GM19238 (cell line): ENCODE data around the gene XXYLT1.
"Not testable (repeated sequence)": the region's sequence is repeated elsewhere in the genome, so short reads cannot be mapped to it uniquely, and the experiment has no call there.

ENCODE experiments used
- DNase-seq: peaks from one replicate; pipeline ENCODE4 v3.0.0; 2011; ENCODE audit warnings: low spot score; ENCODE audit not compliant: insufficient read length

Gene XXYLT1

DNA sequence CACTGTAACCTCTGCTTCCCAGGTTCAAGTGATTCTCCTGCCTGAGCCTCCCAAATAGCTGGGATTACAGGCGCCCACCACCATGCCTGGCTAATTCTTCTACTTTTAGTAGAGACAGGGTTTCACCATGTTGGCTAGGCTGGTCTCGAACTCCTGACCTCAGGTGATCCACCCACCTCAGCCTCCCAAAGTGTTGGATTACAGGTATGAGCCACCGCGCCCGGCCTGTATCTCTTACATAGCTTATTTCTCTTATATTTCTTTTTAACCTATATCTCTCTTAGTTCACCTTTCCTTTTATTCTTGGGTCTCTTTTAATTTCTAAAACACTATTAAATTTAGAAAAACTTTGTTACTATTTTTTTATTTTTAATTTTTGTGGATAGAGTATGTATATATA is 42.1 kb downstream of the XXYLT1 start:
- not testable (repeated sequence) for DNase-seq

DNA sequence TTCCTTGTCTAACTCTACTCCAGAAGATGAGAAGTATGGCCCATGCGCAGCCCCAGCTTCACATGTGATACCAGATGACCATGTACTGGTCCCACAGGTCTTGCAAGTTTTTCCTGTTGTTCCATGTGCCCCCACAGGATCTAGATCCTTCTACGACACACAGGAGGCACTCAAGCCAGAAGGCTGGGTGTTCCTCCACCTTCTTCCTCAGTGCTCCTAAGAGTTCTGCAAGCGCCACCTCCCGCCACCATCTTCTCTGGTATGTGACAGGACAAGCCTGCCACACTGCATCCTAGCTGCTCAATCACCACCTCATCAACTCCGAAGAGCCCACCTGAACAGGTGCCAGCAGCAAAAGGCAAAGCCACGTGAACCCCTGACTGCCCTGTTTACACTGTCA is 43.1 kb downstream of the XXYLT1 start:
- no peak for DNase-seq

DNA sequence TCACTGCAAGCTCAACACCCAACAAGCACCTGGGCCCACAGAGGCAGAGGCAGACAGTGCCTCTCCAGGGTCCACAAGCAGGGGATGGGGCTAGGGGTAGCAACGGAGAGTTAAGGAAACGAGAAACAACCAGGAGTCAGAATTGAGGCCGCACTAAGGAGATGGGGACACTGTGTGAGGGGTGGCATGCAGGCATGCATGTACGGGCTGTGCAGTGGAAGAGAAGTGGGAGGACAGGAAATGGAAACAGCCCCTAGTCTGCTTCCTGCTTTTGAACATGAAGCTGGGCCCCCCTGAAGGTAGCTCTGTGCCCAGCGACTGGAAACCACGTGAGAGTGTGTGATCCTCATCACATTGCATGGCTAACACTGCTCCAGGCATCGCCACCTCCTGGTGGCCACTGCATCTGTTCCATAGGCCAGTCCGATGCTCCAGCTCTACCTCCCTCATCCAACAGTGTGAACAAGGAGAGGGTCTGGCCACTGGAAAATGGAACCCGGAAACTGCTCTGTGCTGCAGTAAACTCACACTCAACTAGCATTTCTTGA is 44.0 kb downstream of the XXYLT1 start:
- no peak for DNase-seq

DNA sequence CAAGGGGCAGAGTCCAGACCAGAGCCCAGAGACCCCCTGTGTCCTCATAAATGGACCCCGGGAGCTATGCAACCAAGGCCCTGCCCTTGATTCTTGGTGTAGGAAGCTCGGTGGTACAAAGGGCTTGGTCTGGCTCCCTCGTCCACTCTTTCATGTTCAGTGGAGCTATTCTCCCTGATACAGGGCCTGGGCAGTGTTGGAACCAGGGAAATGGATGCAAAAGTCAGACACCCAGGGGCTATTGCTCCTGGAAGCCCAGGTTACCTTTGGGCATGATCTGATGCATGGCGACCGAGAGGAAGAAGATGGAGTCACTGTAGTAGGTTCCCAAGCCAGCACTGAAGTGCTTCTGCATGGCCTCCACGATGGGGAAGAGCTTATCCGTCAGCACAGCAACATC is 44.5 kb downstream of the XXYLT1 start:
- no peak for DNase-seq

DNA sequence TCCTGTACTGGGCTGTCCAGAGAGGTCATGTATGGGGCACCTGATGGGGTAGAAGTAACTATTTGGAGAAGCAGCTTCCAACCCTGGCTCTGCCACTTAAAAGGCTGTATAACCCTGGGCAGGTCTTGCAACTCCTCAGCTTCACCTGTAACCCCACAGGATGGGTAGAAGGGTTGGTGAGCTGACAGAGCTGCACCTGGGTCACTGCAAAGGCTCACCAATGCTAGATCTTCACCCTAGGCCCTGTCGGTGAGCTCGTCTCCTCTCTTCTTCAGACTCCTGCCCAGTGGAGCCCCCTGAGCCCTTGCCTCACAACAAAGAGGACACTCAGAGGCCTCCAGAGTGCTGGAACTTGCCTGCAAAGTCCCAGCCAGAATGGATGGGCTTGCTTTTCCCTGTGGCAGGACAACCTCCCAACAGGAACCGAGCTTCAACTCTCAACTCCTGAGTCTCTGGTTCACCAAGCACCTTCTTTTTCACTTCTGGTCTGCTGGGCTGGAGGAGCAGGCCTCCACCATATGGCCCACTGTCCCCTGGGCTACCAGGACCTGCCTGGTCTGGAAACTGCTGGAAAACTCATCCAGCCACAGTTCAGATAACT is 45.9 kb downstream of the XXYLT1 start:
- DNase-seq = no peak

DNA sequence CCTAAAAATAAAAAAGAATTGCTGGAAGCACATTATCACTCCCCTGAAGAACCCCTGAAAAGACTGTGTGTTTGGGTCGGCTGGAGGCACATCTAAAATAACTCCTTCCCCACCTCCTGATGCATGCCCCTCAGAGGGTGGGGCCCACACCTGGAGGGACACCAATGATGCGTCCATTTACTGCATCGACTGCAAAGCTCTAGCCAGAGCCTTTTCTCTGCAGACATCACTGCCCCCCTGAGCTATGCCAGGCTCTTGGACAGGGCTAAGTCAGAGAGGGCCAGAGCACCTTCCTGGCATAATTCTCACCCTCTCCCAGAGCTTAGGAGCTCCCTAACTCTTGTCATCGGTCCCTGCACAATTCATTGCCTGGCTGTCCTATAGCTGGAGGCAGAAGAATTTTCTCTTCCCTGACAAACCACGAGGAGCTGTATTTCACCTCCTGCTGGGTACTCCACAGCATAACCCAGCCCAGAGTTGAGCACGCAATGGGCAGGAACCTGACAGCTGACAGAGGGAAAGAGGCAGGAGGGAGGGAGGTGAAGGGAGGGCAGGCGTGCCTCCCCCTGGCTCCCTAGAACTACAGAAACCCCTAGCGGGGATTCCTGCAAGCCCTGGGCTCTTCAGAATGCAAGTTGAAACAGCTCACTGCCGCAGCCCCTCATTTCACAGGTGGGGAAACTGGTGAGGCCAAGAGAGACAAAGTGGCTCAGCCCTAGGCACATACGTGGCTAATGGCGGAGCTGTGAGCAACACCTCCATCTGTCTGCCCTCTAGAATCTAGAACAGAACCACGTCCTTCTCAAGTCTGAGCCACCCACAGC is 46.6 kb downstream of the XXYLT1 start:
- no peak for DNase-seq

DNA sequence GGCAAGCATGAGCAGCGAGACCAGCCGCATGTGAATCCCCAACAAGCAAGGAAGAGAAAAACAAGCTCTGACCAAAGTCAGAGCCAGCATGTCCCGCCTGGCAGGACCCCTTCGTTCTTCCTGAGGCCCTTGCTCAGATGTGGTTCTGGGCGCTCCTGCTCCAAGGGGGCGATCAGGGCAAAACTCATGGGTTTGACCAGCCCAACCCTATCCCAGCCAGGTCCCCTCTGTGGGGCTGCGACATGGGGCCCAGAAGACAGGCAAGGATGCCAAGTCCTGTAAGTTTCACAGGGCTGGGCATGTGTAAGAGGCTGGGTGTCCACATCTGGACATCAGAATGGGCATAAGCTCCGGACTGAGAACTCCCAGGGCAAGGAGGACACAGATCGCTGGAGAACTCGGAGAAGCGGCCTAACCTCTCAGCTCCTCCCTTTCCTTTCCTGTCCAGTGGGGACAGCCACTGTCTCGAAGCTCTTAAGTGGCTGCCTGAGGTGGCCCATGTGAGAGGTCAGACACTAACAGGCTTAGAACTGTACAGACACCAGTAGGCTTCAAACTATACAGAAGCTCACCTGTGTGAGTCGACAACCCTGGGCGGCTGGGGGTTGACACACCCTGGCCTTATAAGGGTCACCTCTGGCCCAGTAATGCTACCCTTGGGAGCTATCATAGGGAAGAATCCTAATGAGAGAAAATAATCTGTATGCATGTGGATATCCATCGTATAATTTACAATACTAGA is 48.9 kb downstream of the XXYLT1 start:
- DNase-seq = no peak

DNA sequence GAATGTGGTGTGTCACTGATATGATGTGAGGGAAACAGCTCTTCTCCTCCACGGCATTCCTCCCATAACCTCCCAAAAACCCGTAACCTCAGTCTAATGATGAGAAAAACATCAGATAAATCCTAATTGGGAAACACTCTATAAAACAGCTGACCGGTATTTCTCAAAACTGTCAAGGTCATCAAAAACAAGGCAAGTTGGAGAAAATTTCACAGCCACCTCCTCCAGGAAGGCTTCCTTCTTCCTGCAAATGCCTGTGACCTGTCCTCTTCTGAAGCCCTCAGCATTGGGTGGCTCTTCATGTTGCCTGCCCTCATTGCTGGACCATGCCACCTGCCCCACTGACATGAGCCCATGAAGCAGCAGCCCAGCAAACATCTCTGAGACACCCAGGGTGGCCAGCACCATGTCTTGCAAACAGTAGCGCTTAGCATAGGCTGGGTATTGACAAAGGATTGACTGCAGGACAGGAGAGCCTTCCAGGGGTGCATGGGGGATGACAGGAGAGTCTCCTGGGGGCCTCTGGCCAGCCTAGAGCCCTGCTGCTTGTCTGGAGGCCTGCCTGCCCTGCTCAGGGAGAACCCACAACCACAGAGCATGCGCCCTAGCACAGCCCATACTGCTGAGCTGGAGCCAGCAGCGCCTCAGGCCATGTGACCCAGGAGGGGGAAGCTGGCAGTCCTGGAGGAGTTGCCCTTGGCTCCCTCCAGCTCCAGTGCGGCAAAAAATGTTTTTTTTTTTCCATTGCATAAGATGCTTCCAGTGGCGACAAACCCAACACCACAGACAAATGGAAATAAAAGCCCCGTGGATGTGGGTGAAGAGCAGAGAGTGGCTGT is 49.7 kb downstream of the XXYLT1 start:
- DNase-seq = no peak

DNA sequence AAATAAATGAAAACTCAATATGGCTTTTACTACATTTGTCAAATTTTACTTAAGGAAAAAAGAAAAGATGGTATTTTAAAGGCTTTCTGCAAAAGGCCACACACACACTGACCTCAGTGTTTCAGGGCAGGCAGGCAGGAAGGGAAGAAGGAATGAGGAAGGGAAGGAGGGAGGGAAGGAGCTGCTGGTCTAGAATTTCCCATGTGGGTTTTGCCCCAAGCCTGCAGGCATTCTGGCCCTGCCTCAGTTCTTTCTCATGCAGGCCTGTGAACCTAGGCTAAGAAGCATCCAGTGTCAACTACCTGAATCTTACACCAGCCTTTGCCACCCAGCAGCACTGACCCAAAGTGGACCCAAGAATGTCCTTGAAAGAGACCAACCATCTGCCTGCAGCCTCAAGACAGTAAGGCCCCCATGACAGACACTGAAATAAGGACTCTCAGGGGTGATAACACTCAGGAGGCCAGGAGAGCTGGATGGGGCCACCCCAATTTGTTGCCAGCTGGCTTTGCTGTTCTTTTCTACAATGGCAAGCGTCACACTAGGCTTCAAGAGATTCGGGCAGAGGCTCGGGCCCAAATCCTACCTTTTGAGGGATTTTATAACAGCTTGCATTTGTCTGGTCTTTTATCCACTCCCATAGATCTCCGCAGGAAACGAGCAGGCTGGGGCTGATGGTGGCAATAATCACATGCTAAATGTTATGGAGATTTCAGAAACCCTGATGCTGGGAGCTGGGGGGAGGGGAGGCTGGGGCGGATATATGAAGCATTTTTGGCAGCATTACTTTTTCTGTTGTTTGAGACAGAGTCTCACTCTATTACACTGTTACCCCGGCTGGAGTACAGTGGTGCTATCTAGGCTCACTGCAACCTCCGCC is 51.4 kb downstream of the XXYLT1 start:
- no peak for DNase-seq

DNA sequence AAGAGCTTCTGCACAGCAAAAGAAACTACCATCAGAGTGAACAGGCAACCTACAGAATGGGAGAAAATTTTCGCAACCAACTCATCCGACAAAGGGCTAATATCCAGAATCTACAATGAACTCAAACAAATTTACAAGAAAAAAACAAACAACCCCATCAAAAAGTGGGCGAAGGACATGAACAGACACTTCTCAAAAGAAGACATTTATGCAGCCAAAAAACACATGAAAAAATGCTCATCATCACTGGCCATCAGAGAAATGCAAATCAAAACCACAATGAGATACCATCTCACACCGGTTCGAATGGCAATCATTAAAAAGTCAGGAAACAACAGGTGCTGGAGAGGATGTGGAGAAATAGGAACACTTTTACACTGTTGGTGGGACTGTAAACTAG is 52.6 kb downstream of the XXYLT1 start:
- not testable (repeated sequence) for DNase-seq

DNA sequence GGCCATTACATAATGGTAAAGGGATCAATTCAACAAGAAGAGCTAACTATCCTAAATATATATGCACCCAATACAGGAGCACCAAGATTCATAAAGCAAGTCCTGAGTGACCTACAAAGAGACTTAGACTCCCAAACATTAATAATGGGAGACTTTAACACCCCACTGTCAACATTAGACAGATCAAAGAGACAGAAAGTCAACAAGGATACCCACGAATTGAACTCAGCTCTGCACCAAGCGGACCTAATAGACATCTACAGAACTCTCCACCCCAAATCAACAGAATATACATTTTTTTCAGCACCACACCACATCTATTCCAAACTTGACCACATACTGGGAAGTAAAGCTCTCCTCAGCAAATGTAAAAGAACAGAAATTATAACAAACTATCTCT is 55.4 kb downstream of the XXYLT1 start:
- not testable (repeated sequence) for DNase-seq

DNA sequence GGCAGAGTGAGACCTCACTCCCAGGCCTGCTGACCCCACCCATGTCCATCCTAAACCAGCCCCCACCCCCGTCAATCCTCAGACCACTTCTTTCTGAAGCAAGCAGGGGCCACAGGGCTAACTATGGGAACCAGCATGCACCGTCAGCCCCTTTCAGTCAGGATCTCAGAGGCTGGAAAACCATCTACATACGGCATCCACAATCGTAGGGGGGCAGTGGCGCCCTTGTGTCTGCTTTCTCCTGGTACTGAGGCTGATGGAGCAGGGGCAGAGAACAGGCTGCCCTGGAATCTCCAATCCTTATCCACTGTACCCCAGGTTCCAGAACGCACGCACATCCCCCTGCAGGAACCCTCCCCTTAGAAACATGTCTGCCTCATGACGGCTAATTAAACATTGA is 56.6 kb downstream of the XXYLT1 start:
- no peak for DNase-seq

DNA sequence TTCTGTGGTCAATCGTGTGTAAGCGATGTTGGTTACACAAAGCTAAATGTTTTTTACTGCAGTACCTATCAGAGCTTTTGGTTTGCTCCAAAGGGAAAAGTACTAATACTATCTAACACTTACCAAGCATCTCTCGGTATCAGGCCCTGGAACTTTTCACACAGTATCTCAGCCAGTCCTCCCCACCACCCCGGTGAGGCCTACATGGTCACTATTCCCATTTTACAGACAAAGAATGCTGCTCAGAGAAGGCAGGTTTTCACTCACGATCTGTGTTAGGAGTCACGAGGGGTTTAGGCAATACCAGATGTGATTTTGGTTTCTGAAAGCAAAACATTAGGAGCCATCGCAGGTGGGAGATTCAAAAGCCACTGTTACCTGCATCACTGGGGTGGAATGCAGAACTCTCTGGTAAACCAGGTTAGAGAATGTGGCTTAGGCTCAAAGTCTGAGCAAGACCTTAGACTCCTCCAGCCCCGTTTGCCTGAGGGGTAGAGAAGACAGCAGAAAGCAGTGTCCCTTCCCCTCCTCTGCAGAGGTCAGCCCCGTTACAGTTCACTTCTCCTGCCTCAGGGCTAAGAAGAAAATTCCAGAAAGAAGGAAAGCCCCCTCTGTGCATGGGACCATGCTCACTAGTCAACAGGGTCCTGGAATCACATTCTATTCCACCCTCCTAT is 57.2 kb downstream of the XXYLT1 start:
- no peak for DNase-seq

DNA sequence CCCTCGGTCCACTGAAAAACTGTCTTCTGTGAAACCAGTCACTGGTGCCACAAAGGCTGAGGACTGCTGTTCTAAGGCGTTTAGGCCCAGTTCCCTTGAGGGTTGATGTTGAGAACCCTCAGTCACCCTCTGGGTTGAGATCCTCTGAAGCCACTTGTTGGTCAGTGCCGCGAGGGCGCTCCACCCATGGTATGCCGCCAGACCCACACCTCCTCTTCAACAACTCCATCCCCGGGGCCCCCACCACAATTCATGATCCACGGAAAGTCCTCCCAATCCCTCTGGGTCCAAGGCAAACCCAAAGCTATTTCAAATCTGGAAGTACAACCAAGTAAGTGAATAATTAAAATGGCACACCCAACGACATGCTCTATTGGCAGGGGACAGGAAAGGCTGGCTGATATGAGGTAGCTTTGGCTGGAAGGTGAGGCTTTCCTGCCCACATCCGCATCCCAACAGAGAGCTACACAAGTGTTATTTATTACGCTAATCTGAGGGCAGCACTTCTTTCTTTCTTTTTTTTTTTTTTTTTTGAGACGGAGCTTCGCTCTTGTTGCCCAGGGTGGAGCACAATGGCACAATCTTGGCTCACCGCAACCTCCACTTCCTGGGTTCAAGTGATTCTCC is 58.1 kb downstream of the XXYLT1 start:
- no peak for DNase-seq

DNA sequence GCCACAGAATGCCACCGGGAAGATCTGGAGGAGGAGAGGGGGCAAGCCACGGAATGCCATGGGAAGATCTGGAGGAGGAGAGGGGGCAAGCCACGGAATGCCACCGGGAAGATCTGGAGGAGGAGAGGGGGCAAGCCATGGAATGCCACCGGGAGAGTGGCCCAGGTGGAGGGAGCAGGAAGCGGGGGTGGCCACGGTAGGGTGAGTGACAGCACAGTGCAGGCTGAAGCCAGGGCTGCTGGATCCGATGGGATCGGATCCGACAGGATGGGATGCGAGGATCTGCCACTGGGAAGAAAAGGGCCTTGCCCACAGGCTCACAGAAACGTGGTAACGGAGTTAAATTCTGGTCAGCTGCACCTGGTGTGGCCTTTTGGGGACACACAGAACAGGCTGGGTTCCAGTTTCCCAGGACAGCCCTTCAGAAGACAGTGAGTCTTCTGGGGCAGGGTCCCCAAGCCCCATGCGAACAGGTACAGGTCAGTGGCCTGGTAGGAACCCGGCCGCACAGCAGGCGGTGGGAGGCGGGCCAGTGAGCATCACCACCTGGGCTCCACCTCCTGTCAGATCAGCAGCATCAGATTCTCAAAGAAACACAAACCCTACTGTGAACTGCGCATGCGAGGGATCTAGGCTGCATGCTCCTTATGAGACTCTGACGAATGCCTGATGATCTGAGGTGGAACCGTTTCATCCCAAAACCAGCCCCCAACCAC is 58.8 kb downstream of the XXYLT1 start:
- no peak for DNase-seq

DNA sequence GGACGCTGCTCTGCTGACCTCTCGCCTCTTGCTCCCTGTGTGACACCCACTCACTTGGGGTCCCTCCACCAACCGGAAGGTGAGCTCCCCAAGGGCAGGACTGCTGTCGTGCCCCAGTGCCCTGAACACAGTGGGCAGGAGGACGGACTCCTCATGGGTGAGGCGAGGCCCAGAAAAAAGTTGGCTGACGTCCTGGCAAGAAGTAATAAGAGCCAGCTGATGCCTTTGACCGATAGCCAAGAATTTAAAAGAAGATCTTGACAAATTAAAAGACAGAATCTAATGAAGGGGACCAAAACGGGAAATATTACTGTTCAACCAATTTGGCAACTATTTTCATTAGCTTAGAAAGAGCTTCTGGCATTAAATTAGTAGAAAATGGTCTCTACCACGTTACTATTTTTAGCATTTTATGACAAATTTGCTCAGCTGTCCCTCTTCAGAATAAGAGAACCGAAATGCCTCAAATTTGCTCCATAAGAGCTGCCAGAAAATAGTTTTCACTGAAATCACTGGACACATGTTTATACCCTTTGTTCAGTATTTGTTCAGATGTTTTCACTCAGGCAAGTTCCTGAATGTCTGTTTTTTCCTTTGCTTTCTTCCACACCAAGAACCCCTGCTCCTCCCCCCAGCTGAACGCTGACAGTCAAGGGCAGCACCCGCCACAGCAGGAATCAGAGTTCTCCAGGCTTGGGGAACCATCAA is 60.5 kb downstream of the XXYLT1 start:
- no peak for DNase-seq

DNA sequence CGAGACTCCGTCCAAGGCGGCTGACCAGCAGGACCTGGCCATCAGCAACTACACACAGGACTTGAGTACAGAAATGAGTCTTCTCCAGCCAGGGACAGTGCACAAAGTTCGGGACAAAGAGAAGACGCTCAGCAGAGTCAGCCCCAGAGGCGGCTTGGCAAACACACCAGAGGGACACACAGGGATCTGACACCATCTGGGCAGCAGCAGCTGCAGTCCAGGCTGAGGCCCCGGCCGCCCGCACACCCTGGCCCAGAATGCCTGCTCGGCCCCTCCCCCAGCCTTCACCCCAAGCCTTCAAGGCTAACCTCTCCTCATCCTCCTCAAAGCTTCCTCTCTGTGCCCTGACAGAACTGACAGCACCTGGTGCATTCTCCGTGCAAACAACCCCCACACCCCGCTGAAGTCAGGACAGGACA is 61.1 kb downstream of the XXYLT1 start:
- DNase-seq = no peak
